Frontal cortex (tissue), 4 donors: ENCODE results near the gene HHLA2. TPM values are rescaled to one million over a fixed set of nuclear protein-coding genes. Genes with fewer than 3 reads are reported as not detected.

Experiments
- DNase-seq, 2 donors: peaks; one replicate each; pipeline ENCODE4 v3.0.0; 2012; ENCODE audit warnings: low spot score in 2 of 2
- FAIRE-seq: peaks from 2 replicates; lab custom pipeline; 2012; peaks lifted over from hg19 to GRCh38; lab: Jason Lieb, UNC
- total RNA-seq: library from RNA; depleted of rRNA; stranded (reverse); fragments of >200 nt; gene quantifications from one replicate; pipeline ENCODE4 v1.2.3, GENCODE V29; 2014
- donor health status: control.
- donor health status: control.
- donor health status: control.

Gene HHLA2
- total RNA-seq, 1 donor from 2014 or later: not detected

DNA sequence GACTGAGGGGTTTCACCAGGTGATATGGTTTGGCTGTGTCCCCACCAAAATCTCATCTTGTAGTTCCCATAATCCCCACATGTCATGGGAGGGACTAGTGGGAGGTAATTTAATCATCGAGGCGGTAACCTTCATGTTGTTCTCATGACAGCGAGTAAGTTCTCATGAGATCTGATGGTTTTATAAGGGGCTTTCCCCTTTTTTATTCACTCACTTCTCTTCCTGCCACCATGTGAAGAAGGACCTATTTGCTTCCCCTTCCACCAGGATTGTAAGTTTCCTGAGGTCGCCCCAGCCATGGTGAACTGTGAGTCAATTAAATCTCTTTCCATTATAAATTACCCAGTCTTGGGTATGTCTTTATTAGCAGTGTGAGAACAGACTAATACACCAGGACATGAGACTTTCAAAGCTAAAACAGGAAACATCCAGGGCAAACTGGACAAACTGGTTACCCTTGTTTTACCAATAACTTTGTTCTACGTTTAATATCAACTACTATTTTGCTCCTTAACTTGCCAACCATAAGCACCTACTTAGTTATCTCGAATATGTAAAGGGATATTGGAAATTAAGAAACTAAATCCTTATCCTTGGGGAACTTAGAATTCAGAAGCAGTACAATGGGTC, 115.9 kb downstream of the HHLA2 start:
- no peak for DNase-seq
- FAIRE-seq: no peak

DNA sequence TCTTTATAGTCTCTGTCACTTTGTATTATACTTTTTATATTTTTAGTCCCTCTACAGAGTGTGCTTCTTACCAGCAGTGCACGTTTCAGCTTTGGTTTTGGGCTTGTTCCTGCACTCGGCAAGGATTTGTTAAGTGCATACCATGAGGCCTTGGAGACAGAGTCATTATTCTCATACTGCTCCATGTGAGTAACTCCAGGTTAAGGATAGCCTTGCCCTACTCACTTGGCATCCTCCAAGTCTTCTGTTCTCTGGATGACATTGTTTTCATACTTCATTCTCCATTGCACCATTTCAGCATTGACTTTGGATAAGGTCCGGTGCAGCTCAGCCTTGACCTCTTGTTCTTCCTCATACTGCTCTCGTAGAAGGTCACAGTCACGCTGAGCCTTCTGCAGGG, 117.7 kb downstream of the HHLA2 start:
- no peak for DNase-seq
- FAIRE-seq: no peak

DNA sequence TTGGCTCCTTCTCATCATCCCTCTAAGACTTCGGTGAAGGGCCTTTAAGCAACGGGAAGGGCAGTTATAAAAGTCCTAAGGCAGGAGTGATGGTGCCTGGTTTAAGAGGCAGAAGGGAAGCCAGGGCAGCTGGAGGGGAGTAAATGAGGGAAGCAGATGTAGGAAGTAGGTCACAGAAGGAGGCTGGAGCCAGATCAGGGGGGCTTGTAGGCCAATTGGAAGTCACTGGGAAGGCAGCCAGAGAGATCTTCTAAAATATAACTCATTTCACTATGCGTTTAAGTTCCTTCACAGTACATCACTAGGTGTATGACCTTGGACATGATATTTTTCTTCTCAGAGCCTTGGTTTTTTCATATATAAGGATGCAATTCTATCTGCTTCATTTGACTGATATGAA, 119.3 kb downstream of the HHLA2 start:
- FAIRE-seq (no peak), DNase-seq (no peak)

DNA sequence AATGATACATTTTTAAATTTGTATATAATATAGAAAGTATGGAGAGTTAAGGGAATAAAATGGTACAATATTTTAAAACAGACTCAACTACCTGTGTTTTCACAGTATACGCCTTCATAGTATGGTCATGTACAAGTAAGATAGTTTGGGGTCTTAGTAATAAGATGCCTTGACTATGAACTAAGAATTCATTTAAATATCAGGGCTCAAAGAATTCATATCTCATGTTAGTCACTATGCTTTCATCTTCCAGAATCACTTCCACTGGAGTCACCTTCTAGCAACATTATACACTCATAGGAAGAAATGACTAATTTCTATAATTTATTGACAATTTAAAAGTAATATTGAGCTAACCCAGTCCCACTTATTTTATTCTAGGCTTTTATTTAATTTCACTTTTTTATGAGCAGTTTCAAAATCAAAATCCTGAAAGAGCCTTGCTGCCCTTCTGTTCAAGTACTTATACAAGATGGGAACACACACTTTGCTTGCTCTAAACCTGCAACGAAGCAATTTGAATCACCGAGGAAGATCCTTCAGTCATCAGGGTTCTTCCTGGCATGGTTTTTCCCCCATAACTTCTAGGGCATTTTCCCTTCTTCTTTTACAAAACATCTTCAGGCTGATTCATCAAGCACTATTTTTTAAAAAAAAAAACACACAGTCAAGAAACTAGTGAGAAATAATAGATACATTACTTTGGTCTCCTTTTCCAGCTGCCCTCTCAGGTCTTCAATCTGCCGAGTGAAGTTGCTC, 119.9 kb downstream of the HHLA2 start:
- no peak for DNase-seq
- FAIRE-seq: no peak

DNA sequence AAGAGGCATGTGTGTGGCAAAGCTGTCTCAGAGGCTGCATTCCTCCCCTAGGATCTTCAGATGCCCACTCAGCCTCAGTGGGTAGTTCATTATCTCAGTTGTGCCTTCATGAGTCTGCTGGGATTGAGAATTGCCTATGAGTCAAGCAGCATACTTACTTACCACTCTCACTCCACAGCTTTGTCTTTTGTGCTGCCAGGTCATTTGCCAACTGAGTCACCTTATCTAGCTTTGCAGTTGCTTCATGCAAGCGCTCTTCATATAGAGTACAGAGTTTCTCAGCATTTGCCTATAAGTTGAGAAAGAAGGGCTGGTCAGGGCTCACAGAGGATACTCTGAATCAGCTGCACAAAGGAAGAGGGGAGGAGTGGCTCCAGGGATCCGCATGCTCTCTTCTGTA, 124.6 kb downstream of the HHLA2 start:
- DNase-seq: no peak
- FAIRE-seq: no peak

Other genes starting within 250 kb of the HHLA2 start
- 444 TPM for gene CD47, start 205.5 kb upstream of the HHLA2 start, total RNA-seq
- gene IFT57, start 74.1 kb upstream of the HHLA2 start, total RNA-seq: 39.9 TPM
- gene MYH15, start 214.0 kb downstream of the HHLA2 start, total RNA-seq: 0.41 TPM